ENCODE results near the gene TMEM89. TPM values are rescaled to one million over a fixed set of nuclear protein-coding genes. Genes with fewer than 3 reads are reported as not detected.

TMEM89 gene
- polyA plus RNA-seq, 1 experiment: not detected

- peak; percentile 85 for DNase-seq (ENCODE audit: low read depth, low spot score)
- CTCF ChIA-PET: interaction anchor here (0.6 to 3.6 kb wide), 6 partner anchors 21 to 227 kb away, joined by 3 to 13 read pairs (median 6); partner anchors contain the start of gene SLC26A6
These were observed 41.4 kb upstream of the TMEM89 start, which contains the start of gene CELSR3 for GRCh38 chr3:48662753-48663488. CELSR3 (minus strand) TSS chr3:48662886; CDS start chr3:48662634, 252 bp downstream.

GRCh38 chr3:48662145-48662752, 40.7 kb upstream of the TMEM89 start:
- no peak for TF ChIP-seq CTCF (IDR thresholded peaks at IDR 0.05; ENCODE audit: low read depth, low read length)
- Histone ChIP-seq H3K27me3 (ENCODE audit: control insufficient read depth, insufficient read depth, low read length) (peaks cover 11% of the 10 kb centered on the region), H3K9me3 (ENCODE audit: control insufficient read depth, insufficient read depth, low read length) (peaks cover 11% of the 10 kb centered on the region; the same call in 1 of the 2 replicates), H3K4me3 (ENCODE audit: low read depth, low read length) (peak overlapping the region; percentile 66), H3K27ac (ENCODE audit: low read depth, low read length) (no peak overlapping the region)
- POLR2A ChIA-PET: interaction anchor here (0.6 to 2.4 kb wide), 8 partner anchors 9 to 509 kb away, joined by 3 to 12 read pairs (median 4); partner anchors contain the start of genes IP6K2, KLHDC8B and SLC26A6
- CTCF ChIA-PET: interaction anchor here (0.6 to 3.6 kb wide), 6 partner anchors 22 to 226 kb away, joined by 3 to 13 read pairs (median 6); partner anchors contain the start of gene SLC26A6
- no peak for DNase-seq (ENCODE audit: low read depth, low spot score)

More at GRCh38 chr3:48662753-48663488, 41.4 kb upstream of the TMEM89 start, which contains the start of gene CELSR3:
- TF ChIP-seq CTCF (IDR thresholded peaks at IDR 0.05; ENCODE audit: low read depth, low read length): no peak
- Histone ChIP-seq H3K27me3 (ENCODE audit: control insufficient read depth, insufficient read depth, low read length) (peaks cover 10% of the 10 kb centered on the region), H3K9me3 (ENCODE audit: control insufficient read depth, insufficient read depth, low read length) (peaks cover 11% of the 10 kb centered on the region; the same call in 1 of the 2 replicates), H3K27ac (ENCODE audit: low read depth, low read length) (peak within 1 kb of the TSS; percentile 98), H3K4me3 (ENCODE audit: low read depth, low read length) (peak within 1 kb of the TSS; percentile 66)
- POLR2A ChIA-PET: interaction anchor here (0.5 to 2.4 kb wide), 14 partner anchors 9 to 508 kb away, joined by 3 to 12 read pairs (median 4); partner anchors contain the start of genes IP6K2, KLHDC8B, NCKIPSD and SLC26A6

GRCh38 chr3:48661501-48662144, 40.1 kb upstream of the TMEM89 start:
- DNase-seq (ENCODE audit: low read depth, low spot score): no peak
- CTCF ChIA-PET: interaction anchor here (1.3 to 3.6 kb wide), 3 partner anchors 22 to 78 kb away, joined by 5 to 13 read pairs (median 10); partner anchors contain the start of gene SLC26A6
- POLR2A ChIA-PET: interaction anchor here (0.6 to 2.4 kb wide), 4 partner anchors 26 to 63 kb away, joined by 3 to 12 read pairs (median 3); partner anchors contain the start of gene SLC26A6

DNA sequence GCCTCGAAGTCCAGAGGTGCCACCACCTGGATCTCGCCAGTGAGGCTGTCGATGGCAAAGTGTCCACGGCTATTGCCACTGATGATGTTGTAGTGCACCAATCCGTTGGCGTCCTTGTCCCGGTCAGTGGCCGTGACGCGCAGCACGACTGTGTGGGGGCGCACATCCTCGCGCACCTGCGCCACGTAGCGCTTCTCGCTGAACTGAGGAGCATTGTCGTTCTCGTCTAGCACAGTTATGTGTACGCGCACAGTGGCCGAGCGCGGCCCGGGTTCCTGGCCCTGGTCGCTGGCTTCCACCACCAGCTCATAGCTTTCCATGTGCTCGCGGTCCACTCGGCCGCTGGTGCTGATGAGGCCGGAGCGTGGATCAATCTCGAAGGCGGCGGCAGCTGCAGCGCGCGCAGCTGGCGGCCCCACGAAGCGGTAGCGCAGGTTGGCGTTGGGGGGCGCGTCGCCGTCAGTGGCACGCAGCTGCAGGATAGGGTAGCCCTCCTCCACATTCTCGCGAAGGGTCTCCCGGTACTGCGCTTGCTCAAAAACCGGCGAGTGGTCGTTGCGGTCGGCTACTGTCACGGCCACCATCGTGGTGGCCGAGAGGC, 39.3 kb upstream of the TMEM89 start:
- peaks cover 19% of the 10 kb centered on the region; the same call in 1 of the 2 replicates for H3K9me3 ChIP-seq (ENCODE audit: control insufficient read depth, insufficient read depth, low read length)
- H3K27ac ChIP-seq (ENCODE audit: low read depth, low read length): no peak overlapping the region
- no peak for TF ChIP-seq CTCF (IDR thresholded peaks at IDR 0.05; ENCODE audit: low read depth, low read length)
- DNase-seq (ENCODE audit: low read depth, low spot score): no peak
- H3K4me3 ChIP-seq (ENCODE audit: low read depth, low read length): peak overlapping the region; percentile 61; the same call in 1 of the 2 replicates
- POLR2A ChIA-PET: interaction anchor here (0.6 to 2.4 kb wide), 3 partner anchors 26 to 63 kb away, joined by 3 to 12 read pairs (median 3); partner anchors contain the start of gene SLC26A6
- H3K27me3 ChIP-seq (ENCODE audit: control insufficient read depth, insufficient read depth, low read length): peaks cover 11% of the 10 kb centered on the region
- CTCF ChIA-PET: no interaction called here

More at GRCh38 chr3:48661501-48662144, 40.1 kb upstream of the TMEM89 start:
- Histone ChIP-seq H3K4me3 (ENCODE audit: low read depth, low read length) (peak overlapping the region; percentile 61), H3K9me3 (ENCODE audit: control insufficient read depth, insufficient read depth, low read length) (peaks cover 18% of the 10 kb centered on the region; the same call in 1 of the 2 replicates), H3K27me3 (ENCODE audit: control insufficient read depth, insufficient read depth, low read length) (peaks cover 11% of the 10 kb centered on the region), H3K27ac (ENCODE audit: low read depth, low read length) (no peak overlapping the region)
- no peak for TF ChIP-seq CTCF (IDR thresholded peaks at IDR 0.05; ENCODE audit: low read depth, low read length)

All from AG04450 (cell line).